Right atrium auricular region (tissue), 2 donors: Measurements from ENCODE around the gene LDB2. TPM values are rescaled to one million over a fixed set of nuclear protein-coding genes. Genes with fewer than 3 reads are reported as not detected.

Source experiments
- DNase-seq: peaks from one replicate; pipeline ENCODE4 v3.0.0-alpha.2; 2019; ENCODE audit warnings: low spot score
- H3K27ac ChIP-seq, 2 donors: fragments of 200-600 bp; sonication (generic); 1 replicate in 1 of 2; 2 replicates in 1 of 2; pipeline ENCODE4 v1.5.1; 2016 to 2019
- H3K27me3 ChIP-seq, 2 donors: fragments of 200-600 bp; sonication (generic); one replicate each; pipeline versions ENCODE4 v1.5.1 to v1.6.0; 2017 to 2019
- H3K36me3 ChIP-seq: fragments of 200-600 bp; sonication (generic); one replicate; pipeline ENCODE4 v1.5.1; 2016
- H3K4me1 ChIP-seq, 2 donors: fragments of 200-600 bp; sonication (generic); one replicate each; pipeline versions ENCODE4 v1.5.1 to v1.6.0; 2017 to 2019
- H3K4me3 ChIP-seq, 2 donors: fragments of 200-600 bp; sonication (generic); 1 replicate in 1 of 2; 2 replicates in 1 of 2; pipeline ENCODE4 v1.5.1; 2017 to 2019; ENCODE audit warnings: mild to moderate bottlenecking in 1 of 2, moderate library complexity in 1 of 2
- H3K9me3 ChIP-seq, 2 donors: fragments of 200-600 bp; sonication (generic); one replicate each; pipeline ENCODE4 v1.5.1; 2019
- total RNA-seq, 2 donors: library from RNA; depleted of rRNA; stranded (reverse); fragments of >200 nt; gene quantifications; one replicate each; pipeline ENCODE4 v1.1.0, GENCODE V29; 2016
- TF ChIP-seq, protein P1 (sequence below), 2 donors: fragments of 200-600 bp; sonication (generic); IDR thresholded peaks; one replicate each; pipeline ENCODE4 v1.5.1; 2019; ENCODE audit warnings: antibody characterized with exemption in 2 of 2

Gene LDB2
- total RNA-seq, 2 donors from 2014 or later = 35.2 to 64.4 TPM

DNA sequence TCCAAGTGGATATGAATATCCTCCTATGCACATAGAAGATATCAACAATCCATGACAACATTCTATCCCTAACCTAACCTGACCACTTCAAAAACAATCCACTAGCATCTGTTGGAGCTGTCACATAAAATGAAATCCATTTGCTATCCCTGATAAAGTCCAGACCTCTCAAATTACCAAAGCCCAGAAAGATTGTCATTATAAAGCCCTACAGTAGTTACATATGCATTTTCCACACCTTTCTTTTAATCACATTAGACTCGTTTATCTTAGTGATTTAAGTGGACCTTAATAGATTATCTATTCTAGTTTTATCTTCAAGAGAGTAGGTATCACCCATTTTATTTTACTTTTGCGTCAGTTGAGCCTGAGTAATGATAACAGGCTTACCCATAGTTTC, 30.6 kb downstream of the LDB2 start:
- Histone ChIP-seq H3K4me1 (peaks cover 0 to 3% of the 10 kb centered on the region in 2 donors), H3K4me3 (no peak overlapping the region), H3K9me3 (no peaks in the 10 kb centered on the region), H3K27ac (no peak overlapping the region), H3K27me3 (no peaks in the 10 kb centered on the region), H3K36me3 (no peaks in the 10 kb centered on the region)
- TF ChIP-seq, protein P1, sequence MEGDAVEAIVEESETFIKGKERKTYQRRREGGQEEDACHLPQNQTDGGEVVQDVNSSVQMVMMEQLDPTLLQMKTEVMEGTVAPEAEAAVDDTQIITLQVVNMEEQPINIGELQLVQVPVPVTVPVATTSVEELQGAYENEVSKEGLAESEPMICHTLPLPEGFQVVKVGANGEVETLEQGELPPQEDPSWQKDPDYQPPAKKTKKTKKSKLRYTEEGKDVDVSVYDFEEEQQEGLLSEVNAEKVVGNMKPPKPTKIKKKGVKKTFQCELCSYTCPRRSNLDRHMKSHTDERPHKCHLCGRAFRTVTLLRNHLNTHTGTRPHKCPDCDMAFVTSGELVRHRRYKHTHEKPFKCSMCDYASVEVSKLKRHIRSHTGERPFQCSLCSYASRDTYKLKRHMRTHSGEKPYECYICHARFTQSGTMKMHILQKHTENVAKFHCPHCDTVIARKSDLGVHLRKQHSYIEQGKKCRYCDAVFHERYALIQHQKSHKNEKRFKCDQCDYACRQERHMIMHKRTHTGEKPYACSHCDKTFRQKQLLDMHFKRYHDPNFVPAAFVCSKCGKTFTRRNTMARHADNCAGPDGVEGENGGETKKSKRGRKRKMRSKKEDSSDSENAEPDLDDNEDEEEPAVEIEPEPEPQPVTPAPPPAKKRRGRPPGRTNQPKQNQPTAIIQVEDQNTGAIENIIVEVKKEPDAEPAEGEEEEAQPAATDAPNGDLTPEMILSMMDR (IDR thresholded peaks at IDR 0.05) = no peak
- no peak for DNase-seq

DNA sequence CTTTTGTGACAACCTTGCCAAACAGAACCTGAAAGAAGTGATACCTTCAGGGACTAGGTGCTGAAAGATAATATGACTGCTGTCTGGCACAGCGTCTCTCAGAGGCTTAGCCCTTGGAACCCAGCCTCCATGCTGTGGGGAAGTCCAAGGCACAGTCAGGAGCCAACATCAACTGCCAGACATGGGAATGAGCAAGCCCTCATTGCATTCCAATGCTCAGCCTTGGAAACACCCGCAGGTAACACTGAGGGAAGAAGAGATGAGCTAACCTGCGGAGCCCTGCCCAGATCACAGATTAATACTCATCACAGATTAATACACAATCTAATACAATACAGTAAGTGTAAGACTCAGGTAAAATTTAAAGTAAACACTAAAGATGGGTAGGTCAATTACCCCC, 31.5 kb downstream of the LDB2 start:
- H3K27ac ChIP-seq = no peak overlapping the region
- no peaks in the 10 kb centered on the region for H3K9me3 ChIP-seq
- no peak for DNase-seq
- H3K36me3 ChIP-seq = no peaks in the 10 kb centered on the region
- no peak overlapping the region for H3K4me3 ChIP-seq
- H3K4me1 ChIP-seq = peaks cover 0 to 3% of the 10 kb centered on the region in 2 donors
- no peaks in the 10 kb centered on the region for H3K27me3 ChIP-seq
- TF ChIP-seq, protein P1 (IDR thresholded peaks at IDR 0.05) = no peak

DNA sequence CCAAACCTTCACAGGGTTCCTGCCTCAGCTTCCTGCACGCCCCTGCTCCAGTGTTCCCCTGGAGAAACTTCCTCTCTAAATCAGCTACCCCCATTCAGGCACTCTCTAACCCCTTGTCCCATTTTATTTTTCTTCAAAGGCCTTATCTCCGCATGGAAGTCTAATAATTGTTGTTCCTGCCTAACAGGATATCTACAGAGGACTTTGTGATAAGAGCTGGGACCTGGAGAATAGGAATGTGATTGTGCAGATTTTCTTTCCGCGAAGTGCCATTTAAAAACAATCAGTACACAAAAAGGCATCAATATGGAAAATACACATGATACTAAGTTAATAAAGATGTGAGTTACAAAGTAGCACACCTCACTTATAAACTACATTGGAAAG, 32.6 kb downstream of the LDB2 start:
- H3K36me3 ChIP-seq = no peaks in the 10 kb centered on the region
- TF ChIP-seq, protein P1 (IDR thresholded peaks at IDR 0.05) = no peak
- peak overlapping the region; percentile 29 to 39 for H3K27ac ChIP-seq
- no peak for DNase-seq
- no peak overlapping the region for H3K4me3 ChIP-seq
- peaks cover 0 to 4% of the 10 kb centered on the region in 2 donors for H3K4me1 ChIP-seq
- H3K27me3 ChIP-seq = no peaks in the 10 kb centered on the region
- H3K9me3 ChIP-seq = no peaks in the 10 kb centered on the region

DNA sequence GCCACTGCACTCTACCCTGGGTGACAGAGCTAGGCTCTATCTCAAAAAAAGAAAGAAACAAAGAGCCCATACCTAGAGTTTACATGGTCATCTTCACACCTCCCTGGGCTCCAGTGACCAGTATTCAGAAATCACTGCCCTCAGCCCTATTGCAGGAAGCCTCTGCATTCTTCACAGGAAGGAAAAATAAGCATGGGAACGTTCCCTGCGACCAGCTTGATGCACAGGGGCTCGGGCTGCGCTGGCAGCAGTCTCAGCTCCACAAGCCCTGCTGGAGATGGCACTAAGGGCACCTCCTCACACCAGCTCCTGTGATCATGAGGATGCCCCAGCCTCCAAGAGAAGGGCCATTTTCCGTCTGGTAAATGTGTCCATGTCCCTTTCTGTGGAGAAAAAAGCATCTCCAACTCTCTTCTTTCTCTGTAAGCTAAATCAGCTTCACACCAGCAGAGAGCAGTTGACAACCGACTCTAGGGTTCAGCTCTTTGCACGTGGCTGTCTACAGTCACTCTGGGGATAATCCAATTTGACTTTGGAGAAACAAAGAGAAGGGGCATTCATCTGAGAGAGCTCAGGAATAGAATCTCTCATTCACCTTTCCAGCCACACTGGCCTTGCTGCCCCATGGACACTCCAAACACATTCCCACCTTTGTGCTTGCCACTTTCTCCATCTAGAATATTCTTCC, 33.1 kb downstream of the LDB2 start:
- H3K9me3 ChIP-seq = no peaks in the 10 kb centered on the region
- DNase-seq = no peak
- H3K36me3 ChIP-seq = no peaks in the 10 kb centered on the region
- no peaks in the 10 kb centered on the region for H3K27me3 ChIP-seq
- no peak overlapping the region for H3K4me3 ChIP-seq
- peaks cover 0 to 7% of the 10 kb centered on the region in 2 donors for H3K4me1 ChIP-seq
- H3K27ac ChIP-seq = peak overlapping the region; percentile 29 to 39
- TF ChIP-seq, protein P1 (IDR thresholded peaks at IDR 0.05) = no peak

DNA sequence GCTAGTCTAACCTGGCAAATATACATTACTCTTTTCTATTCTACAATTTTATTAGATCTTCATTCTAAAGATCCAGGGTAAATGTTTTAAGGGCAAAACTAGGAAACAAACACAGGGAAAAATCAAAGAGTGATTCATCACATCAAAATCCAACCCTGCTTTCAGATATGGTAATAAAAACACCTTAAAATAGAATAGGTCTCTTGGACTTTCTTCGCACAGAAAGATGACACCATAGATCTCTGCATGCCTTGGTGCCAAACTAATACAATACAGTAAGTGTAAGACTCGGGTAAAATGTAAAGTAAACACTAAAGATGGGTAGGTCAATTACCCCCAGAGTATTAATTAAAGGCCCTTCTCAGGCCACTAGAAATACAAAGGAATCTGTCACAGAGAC, 34.2 kb downstream of the LDB2 start:
- Histone ChIP-seq H3K9me3 (no peaks in the 10 kb centered on the region), H3K4me1 (peaks cover 0 to 7% of the 10 kb centered on the region in 2 donors), H3K27me3 (no peaks in the 10 kb centered on the region), H3K36me3 (no peaks in the 10 kb centered on the region), H3K4me3 (no peak overlapping the region), H3K27ac (peak overlapping the region; percentile 17 to 35)
- TF ChIP-seq, protein P1 (IDR thresholded peaks at IDR 0.05) = no peak
- DNase-seq = no peak

DNA sequence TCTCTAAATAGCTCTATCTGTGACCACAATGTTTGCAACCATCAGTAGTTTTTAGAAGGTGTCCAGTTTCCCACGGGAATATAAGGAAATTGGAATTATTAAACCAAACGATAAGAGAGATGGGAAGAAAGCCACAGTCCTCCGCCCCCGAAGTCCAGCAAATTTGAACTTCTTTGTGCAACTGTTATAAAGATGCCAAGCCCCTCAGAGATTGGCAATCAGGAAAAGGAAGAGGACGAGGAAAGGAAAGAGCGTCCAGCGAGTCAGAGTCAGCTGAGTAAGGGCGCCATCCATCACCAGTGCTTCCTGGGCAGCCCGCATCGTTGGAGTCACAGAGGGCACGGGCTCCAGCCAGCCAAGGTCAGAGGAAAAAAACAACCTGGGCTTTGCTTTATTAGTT, 35.7 kb downstream of the LDB2 start:
- Histone ChIP-seq H3K9me3 (no peaks in the 10 kb centered on the region), H3K36me3 (no peaks in the 10 kb centered on the region), H3K4me3 (no peak overlapping the region), H3K27me3 (no peaks in the 10 kb centered on the region), H3K27ac (peak overlapping the region; percentile 21 to 28), H3K4me1 (peaks cover 0 to 7% of the 10 kb centered on the region in 2 donors)
- no peak for DNase-seq
- TF ChIP-seq, protein P1 (IDR thresholded peaks at IDR 0.05) = no peak
